GM11168 (cell line): ENCODE results near the gene MARS1.
"Not testable (repeated sequence)": the region's sequence is repeated elsewhere in the genome, so short reads cannot be mapped to it uniquely, and the experiment has no call there.

Experiments used
- in situ Hi-C: fragments of 300-500 bp; cut with MboI; formaldehyde crosslinking; loops from one replicate; pipeline ENCODE4 v1.12.0; 2022; ENCODE audit warnings: low sequenced_read_pairs; ENCODE audit not compliant: unreplicated experiment

MARS1 gene

DNA sequence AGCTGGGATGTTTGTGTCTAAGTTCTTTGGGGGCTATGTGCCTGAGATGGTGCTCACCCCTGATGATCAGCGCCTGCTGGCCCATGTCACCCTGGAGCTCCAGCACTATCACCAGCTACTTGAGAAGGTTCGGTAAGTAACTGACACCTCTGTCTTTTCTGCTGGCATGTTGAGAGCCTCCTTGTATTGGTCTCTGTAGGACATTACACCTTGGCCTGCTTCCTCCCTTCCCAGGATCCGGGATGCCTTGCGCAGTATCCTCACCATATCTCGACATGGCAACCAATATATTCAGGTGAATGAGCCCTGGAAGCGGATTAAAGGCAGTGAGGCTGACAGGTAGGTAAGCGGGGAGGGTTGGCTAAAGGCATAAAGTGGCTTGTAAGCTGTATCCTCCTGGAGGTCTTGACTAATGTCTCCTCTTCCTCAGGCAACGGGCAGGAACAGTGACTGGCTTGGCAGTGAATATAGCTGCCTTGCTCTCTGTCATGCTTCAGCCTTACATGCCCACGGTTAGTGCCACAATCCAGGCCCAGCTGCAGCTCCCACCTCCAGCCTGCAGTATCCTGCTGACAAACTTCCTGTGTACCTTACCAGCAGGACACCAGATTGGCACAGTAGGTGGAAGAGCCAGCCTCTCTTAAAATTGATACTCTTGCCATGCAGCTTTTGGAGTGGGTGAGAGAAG is 27.0 kb downstream of the MARS1 start:
- in situ Hi-C loops: no loop called here

DNA sequence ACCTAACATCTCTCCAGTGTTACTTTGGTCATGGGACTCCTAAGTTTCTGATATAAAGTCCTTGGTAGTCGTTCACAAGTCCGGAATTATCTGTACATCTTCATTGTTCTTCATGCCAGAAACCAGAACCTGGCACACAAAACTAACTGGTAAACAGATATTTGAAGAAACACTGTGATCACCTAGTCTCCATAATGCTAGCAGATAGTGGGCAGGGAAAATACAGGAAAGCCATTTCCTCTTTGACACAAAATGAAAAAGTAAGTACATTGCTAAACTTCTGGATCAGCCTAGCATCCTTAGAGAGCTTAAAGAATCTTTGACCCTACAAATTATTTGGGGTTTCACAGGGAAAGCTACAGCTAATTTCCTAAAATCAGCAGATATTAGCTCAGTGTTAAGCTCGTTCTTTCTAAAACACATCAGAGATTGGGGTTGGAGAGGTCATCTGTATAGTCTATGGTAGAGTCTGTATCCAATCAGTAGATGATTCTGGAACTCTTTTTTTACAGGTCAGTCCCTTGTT is 27.6 kb downstream of the MARS1 start:
- in situ Hi-C loops: no loop called here

DNA sequence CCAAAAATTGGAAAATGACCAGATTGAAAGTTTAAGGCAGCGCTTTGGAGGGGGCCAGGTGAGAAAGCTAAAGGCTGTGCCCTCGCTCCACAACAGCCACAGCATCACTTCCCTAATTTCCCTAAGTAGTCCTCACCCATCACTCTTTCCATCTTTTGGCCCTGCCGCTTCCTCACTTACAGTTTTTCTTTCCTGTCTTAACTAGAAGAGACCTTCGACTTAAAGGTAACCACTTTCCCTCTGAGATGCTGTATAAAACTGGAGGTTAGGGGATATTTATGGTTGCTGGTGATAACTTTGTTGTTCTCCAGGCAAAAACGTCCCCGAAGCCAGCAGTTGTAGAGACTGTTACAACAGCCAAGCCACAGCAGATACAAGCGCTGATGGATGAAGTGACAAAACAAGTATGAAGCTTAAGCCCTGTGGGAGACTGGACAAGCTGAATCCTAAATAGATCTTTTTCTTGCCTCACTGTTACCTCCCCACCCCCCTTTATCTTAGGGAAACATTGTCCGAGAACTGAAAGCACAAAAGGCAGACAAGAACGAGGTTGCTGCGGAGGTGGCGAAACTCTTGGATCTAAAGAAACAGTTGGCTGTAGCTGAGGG is 28.2 kb downstream of the MARS1 start:
- in situ Hi-C loops: no loop called here

DNA sequence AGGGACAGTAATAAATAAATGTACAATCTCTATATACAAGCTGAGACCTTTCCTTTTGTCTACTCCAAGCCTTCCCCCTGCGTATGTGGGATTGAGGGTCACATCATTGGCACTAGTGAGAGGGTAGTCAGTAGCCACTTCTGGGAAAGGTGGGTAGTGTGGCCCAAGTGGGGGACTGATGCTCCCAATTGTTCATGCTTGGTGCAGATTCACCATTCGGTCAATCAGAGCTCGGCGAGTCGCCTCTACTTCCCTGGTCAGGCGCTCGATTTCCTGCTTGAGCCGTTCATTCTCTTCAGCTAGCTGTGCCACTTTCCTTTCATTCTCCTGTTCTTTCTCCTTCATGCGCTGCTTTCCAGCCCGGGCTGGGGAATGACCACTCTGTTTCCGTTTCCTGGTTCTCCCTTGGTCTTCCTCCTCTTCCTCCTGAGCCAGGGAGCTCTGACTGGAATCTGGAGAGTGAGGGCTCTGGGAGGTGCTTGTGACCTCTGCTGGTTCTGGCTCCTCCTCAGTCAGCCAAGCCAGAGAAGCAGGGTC is 28.8 kb downstream of the MARS1 start:
- in situ Hi-C loops: no loop called here

DNA sequence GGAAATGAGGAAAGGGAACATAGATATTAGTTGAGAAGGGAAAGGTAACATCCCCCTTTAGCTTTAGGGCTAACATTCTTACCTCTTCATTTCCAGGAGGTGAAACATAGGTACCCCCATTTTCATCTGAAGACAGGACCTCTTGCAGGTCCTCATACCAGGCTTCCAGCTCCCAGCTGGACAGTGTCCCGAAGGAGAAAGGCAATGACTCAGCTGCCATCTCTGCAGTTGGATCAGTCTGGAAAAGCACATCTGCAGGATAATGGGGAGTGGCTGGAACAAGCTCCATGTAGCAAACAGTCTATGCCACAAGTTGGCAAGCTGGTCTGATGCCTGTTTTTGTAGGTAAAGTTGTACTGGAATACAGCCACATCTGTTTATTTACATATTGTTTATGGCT is 29.3 kb downstream of the MARS1 start:
- in situ Hi-C loops: no loop called here

DNA sequence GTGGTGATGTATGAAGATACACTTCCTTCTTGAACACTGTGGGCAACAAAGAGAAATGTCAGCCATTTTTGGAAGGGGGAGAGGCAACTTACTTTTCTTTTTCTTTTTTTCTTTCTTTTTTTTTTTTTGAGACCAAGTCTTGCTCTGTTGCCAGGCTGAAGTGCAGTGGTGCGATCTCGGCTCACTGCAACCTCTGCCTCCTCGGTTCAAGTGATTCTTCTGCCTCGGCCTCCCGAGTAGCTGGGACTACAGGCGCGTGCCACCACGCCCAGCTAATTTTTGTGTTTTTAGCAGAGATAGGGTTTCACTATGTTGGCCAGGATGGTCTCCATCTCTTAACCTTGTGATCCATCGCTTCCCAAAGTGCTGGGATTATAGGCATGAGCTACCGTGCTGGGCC is 29.9 kb downstream of the MARS1 start:
- in situ Hi-C loops: not testable (repeated sequence)

DNA sequence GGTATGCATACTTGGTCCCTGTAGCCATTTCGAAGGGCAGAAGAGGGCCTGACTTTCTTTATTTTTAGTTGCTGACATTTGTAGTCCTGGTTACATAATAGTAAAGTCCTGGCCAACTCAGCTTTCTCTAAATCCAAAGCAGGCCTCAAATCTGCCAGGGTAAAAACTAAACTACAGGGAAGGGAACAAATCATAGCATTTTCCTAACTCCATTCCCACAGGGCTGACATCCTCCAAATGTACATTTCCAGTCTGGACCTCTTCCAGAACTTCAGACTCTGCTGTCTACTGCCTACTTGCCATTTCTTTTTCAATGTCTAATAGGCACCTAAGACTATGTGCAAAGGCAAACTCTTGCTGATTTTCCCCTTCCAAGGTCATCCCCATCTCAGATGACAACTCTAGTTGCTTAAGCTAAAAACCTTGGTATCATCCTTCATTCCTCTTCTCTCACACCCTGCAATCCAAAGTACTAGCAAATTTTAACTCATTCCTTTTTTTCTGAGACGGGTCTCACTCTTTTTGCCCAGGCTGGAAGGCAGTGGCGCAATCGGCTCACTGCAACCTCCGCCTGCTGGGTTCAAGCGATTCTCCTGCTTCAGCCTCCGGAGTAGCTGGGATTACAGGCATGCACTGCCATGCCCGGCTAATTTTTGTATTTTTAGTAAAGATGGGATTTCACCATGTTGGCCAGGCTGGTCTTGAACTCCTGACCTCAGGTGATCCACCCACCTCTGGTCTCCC is 30.5 kb downstream of the MARS1 start:
- in situ Hi-C loops: no loop called here

DNA sequence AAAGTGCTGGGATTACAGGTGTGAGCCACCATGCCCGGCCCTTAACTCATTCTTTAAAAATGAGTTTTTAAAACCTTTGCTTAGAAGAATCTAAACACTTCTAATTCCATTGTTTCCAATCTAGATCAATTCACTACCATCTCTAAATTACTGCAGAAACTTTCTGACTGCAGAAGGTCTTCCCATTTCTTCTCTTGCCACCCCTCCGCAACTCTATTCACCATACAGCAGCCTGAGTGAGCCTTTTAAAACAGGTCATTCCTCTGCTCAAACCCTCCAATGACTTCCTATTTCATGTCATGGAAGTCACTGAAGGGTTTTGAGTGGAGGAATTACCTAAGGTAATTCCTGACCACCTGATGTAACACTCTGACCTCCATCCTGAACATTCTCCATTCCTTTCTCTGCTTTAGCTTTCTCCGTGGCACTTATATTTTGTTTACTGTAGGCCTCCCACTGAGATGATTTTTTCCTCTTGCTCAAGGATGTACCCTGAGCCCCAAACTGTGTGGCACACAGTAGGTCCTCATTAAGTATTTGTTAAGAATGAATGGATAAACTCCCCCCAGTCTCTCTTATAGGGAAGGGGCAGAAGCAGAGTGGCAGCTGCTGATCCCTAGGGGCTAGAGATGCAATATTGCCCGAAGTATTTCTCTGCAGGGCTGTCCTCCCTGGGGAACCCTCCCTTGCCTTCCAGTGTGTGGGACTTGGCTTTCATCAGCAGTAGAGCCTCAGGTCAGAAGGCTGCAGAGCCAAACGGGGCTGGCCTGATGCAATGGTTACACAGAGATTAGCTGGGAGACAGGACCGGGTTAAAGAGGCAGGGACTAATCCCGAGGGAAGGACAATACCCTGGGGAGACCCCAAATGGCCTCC is 31.3 kb downstream of the MARS1 start:
- in situ Hi-C loops: no loop called here

DNA sequence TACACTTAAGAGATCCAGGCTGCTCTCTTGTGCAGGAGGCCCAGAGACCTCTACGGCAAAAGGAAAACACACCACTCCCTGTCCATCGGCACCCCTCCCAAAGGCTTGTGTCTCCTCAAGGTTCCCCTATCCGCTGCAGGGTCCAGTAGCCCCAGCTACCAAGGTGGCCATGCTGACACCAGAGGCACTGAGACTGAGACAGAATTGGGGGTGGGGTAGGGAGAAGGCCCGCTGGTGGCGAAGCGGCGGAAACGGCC is 31.9 kb downstream of the MARS1 start:
- in situ Hi-C loops: no loop called here

DNA sequence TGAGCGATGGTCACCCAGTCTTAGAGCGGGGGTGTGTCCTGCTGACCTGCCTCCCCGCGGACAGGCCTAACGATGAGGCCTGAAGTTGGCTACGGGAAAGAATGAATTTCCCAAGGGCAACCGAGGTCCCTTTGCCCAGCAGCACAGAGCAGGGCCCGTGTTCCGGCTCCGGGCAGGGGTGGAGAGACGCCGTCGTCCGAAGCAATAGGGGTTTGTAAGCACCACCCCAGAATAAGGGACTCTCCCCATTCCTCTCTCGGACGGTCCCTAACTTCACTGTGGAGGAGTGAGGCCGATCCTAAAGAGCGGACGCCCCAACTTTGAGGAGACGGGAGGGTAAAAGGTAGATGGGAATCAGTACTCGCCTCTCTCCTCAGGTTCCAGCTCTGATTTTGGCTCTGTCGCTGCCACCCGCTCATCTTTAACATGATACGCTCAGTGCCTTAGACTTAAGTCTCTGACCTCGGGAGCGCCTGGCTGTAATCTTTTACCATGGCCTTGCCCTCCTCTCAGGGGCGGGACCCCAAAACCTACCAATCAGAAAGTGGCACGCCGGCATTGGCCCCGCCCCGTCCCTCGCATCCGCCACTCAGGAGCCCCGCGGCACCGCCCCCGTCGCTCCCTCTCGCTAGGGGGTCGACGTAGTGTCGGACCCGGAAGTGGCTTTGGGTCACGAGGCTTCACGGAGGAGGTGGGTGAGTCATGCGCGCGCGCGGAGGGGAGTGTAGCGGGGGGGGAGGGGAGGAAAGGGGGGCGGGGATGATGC is 32.4 kb downstream of the MARS1 start, which contains the start of gene DDIT3:
TSS of gene DDIT3 (minus strand) at position 462 of the 766 bp plus-strand sequence. CDS start 3,108 bp downstream, outside the sequence.
- in situ Hi-C loops: no loop called here

DNA sequence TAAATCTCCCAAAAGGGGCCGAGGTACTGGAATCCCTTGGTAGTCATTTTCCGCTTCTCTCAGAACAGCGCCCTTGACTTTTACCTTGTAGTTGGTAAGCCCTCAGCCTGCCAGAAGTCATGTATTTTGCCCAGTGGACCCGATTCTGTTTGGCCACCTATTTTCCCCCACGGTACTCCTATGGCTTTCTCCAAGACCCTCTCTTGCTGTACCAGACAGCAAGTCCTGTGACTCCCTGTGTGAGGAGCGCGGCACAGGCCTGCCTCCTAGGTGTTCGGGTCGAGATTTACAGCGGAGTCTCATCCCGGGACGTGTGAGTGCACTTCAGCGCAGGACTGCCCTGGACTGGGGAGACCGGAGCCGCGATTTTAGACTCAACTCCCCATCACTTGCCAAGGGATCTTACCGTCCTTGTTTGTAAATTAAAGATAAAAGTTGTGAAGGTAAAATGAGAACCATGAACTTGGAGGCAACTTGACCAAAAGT is 33.7 kb downstream of the MARS1 start:
- in situ Hi-C loops: no loop called here

DNA sequence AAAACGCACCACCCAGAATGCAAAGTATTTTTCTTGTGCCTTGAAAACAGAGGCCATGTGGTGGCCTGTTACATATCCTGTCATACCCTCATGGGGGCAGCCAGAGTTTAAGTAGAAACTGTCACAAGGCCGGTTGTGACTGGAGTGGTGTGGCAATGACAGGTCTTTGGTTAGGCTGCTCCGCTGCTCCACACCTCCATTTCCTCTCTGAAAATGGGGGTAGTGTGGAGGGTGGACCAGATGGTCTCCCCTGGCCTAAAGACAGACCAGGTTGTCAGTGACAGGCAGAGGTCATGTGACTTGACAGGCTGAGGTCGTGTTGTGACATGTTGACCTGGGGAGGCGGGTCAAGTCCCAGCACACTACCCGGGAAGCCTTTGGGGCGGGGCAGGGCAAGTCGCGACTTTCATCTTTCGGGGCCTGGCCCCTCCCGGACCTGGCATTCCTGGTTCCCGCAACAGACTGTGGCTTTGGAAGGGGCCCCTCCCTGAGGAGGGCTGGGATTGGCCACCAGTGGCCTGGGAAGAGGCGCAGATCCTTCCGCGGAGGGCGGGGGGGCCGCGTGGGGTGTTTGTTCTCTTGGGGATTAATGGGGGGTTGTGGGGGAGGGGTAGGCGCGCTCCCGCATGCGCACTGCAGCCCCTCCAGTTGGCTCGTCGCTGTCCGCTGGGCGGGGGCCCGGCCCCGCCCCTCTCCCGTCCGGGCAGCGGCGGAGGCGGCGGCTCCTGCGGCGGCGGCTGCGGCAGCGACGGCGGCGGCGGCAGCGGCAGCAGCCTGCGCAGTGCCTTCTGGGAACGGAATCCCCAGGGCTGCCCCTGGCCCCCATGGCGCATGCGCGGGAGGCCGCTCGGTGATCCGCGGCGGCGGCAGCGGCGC is 34.4 kb downstream of the MARS1 start, which contains the start of gene MBD6:
TSS of gene MBD6 (plus strand) at position 814 of the 876 bp plus-strand sequence. CDS start 1,480 bp downstream, outside the sequence.
- in situ Hi-C loops: no loop called here

DNA sequence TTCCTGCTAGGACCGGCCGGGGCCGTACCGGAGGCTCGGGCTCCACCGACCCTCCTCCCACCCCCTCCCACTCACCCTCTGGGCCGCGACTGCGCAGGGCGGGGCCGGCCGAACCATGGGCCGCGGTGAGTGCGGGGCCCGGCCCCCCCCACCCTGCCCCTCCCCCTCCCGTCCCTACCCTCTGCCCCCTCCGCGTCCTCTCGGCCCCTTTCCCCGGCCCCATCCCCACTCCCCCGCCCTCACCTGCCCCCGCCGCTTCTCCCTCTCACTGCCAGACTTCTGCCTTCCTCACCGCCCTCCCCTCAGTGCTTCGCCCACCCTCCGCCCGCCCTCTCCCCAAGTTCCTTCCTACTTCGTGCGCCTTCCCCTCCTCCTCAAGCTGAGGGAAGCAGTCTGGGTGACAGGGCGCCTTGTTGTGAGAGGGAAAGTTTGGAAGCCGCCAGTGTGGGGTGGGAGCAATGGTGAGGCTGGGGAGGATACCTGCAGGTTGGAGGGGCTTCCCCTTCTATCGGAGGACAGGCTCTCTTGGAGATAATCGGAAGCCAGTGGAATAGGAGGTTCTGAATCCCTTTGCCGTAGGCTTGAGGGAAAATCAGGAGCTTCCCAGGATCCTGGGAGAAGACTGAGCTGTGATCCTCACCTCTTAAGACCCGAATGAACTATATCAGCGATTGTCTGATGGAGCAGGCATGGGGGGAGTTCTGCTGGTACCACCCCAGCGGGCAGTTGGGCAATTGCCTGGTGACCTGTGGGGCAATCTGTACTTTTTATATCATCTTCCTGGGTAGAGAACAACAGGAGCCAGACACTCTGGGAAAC is 35.2 kb downstream of the MARS1 start:
- in situ Hi-C loops: no loop called here

DNA sequence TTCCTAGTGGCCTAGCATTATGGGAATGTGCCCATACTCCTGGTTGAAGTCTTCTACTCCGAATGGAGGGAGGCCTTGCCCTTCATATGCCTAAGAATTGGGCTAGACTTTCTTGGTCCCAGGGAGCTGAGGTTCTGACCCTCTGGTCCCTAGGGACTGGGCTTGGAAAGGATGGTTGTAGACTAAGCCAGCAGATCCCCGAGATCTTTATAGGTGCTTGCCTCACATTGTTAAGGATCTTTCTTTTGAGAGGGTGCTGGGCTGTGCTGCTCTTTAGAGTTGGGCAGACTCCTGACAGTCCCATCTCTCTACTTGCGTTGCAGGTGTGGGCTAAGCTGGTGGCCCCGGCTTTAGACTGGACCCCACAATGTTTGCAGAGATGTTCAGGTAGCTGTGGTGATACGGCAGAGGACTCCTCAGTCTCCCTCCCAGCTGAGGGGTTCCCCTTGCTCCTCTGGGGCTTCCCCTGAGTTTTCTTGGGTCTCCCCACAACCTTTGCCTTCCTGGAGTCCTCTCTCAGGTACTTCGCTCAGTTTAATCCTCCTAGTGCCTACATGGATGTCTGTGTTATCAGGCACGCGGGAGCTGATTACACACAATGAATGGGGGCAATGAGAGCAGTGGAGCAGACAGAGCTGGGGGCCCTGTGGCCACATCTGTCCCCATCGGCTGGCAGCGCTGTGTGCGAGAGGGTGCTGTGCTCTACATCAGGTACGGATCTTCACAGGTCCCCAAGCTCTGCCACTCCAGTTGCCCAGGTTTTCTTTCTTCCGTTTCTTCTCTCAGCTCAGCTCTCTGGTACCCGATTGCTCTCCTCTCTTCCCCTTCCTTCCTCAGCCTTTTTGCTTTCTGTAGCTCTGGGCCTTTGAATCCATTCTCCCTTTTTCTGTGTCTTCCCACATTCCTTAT is 36.1 kb downstream of the MARS1 start:
- in situ Hi-C loops: no loop called here

DNA sequence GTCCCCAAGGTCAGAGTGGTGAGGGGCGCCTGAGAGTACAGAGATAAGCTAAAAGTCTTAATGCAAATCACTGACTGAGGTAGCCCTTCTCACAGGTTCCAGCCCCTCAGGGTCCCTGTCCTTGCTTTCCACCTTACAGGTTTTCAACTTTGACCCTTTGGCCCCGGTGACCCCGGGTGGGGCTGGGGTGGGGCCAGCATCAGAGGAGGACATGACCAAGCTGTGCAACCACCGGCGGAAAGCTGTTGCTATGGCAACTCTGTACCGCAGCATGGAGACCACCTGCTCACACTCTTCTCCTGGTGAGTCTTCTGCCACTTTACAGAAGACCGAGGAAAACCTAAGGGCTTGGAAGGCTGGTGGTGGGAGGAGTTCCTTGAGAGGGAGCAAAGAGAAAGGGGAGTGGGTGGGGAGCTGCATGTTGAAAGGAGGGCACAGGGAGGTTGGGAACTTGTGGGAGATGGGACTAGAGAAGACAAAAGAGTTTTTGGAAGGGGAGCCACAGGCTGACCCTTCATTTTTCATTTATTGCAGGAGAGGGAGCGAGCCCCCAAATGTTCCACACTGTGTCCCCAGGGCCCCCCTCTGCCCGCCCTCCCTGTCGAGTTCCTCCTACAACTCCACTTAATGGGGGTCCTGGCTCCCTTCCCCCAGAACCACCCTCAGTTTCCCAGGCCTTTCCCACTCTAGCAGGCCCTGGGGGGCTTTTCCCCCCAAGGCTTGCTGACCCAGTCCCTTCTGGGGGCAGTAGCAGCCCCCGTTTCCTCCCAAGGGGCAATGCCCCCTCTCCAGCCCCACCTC is 37.1 kb downstream of the MARS1 start:
- in situ Hi-C loops: no loop called here
